ENCODE measurements around the gene PGM2L1. TPM values are rescaled to one million over a fixed set of nuclear protein-coding genes. Genes with fewer than 3 reads are reported as not detected.
"Not testable (repeated sequence)": the region's sequence is repeated elsewhere in the genome, so short reads cannot be mapped to it uniquely, and the experiment has no call there.

The PGM2L1 gene
- total and polyA plus RNA-seq, 8 donors = under 0.01 to 12.5 (median 2.5) TPM

GRCh38 chr11:74339619-74340018 is 58.6 kb downstream of the PGM2L1 start:
- Histone ChIP-seq H3K4me1 (peaks cover 6 to 17% (median 12%) of the 10 kb centered on the region in 4 donors), H3K4me3 (no peak overlapping the region), H3K27ac (peak overlapping the region in 2 of 5 donors; percentile 22 to 31), H3K36me3 (peaks cover 0 to 46% (median 26%) of the 10 kb centered on the region in 4 donors), H3K9me3 (no peaks in the 10 kb centered on the region), H3K27me3 (no peaks in the 10 kb centered on the region)
- intact Hi-C loops (cut with DNase I; ENCODE audit: low total_unique reads) = no loop called here
- DNase-seq = no peak
- TF ChIP-seq POLR2A (IDR thresholded peaks at IDR 0.05) (no peak), POLR2AphosphoS5 (IDR thresholded peaks at IDR 0.05) (no peak), CTCF (IDR thresholded peaks at IDR 0.05) (no peak), EP300 (IDR thresholded peaks at IDR 0.05) (no peak)

GRCh38 chr11:74338963-74339362 is 59.3 kb downstream of the PGM2L1 start:
- Histone ChIP-seq H3K27ac (no peak overlapping the region), H3K27me3 (no peaks in the 10 kb centered on the region), H3K9me3 (no peaks in the 10 kb centered on the region), H3K4me3 (no peak overlapping the region), H3K36me3 (peaks cover 0 to 40% (median 19%) of the 10 kb centered on the region in 4 donors), H3K4me1 (peaks cover 6 to 17% (median 12%) of the 10 kb centered on the region in 4 donors)
- WGBS, 5 donors = 21 to 49% (median 32%) methylated on average over 6 of the region's 6 CpGs
- peak; percentile 42 to 79 for DNase-seq
- intact Hi-C loops (cut with DNase I; ENCODE audit: low total_unique reads) = no loop called here
- TF ChIP-seq EP300 (IDR thresholded peaks at IDR 0.05) (no peak), POLR2AphosphoS5 (IDR thresholded peaks at IDR 0.05) (peak in 1 of 3 donors; percentile 58)

GRCh38 chr11:74333193-74333592 is 65.0 kb downstream of the PGM2L1 start:
- Histone ChIP-seq H3K4me3 (no peak overlapping the region), H3K27ac (no peak overlapping the region)

GRCh38 chr11:74332291-74332690 is 65.9 kb downstream of the PGM2L1 start:
- Histone ChIP-seq H3K4me3 (no peak overlapping the region), H3K9me3 (no peaks in the 10 kb centered on the region), H3K27me3 (no peaks in the 10 kb centered on the region), H3K36me3 (peaks cover 0 to 15% (median 3%) of the 10 kb centered on the region in 4 donors), H3K4me1 (peaks cover 0 to 21% (median 6%) of the 10 kb centered on the region in 4 donors), H3K27ac (no peak overlapping the region)
- WGBS, 5 donors = 92 to 100% (median 96%) methylated on average over 1 of the region's 1 CpG
- TF ChIP-seq EP300 (IDR thresholded peaks at IDR 0.05) (no peak), CTCF (IDR thresholded peaks at IDR 0.05) (no peak), POLR2A (IDR thresholded peaks at IDR 0.05) (no peak), POLR2AphosphoS5 (IDR thresholded peaks at IDR 0.05) (no peak)
- no peak for DNase-seq
- intact Hi-C loops (cut with DNase I; ENCODE audit: low total_unique reads) = no loop called here

More at GRCh38 chr11:74333193-74333592, 65.0 kb downstream of the PGM2L1 start:
- Histone ChIP-seq H3K36me3 (peaks cover 0 to 24% (median 6%) of the 10 kb centered on the region in 4 donors), H3K27me3 (no peaks in the 10 kb centered on the region), H3K4me1 (peaks cover 0 to 21% (median 6%) of the 10 kb centered on the region in 4 donors), H3K9me3 (no peaks in the 10 kb centered on the region)
- 86 to 98% (median 95%) methylated on average over 1 of the region's 1 CpG for WGBS, 5 donors
- no peak for DNase-seq
- intact Hi-C loops (cut with DNase I; ENCODE audit: low total_unique reads) = no loop called here
- TF ChIP-seq POLR2AphosphoS5 (IDR thresholded peaks at IDR 0.05) (no peak), POLR2A (IDR thresholded peaks at IDR 0.05) (no peak), CTCF (IDR thresholded peaks at IDR 0.05) (no peak), EP300 (IDR thresholded peaks at IDR 0.05) (no peak)

GRCh38 chr11:74331000-74331399 is 67.2 kb downstream of the PGM2L1 start:
- intact Hi-C loops (cut with DNase I; ENCODE audit: low total_unique reads); DNase-seq; H3K4me3 ChIP-seq; H3K27ac ChIP-seq; H3K36me3 ChIP-seq; H3K27me3 ChIP-seq; H3K9me3 ChIP-seq: not testable (repeated sequence)
- 44 to 64% (median 53%) methylated on average over 3 to 6 of the region's 6 CpGs for WGBS, 5 donors
- peaks cover 5 to 33% (median 15%) of the 10 kb centered on the region in 4 donors for H3K4me1 ChIP-seq

Measured in stomach (tissue), 9 donors.